OCI-LY1 (cell line): Measurements from ENCODE around the gene GNG8.
A peak's percentile ranks its signal among the peaks of the same experiment; 100 is the strongest.

ENCODE experiments used
- CTCF ChIP-seq: fragments of 200-600 bp; sonication (generic), shearing (Covaris generic); IDR thresholded peaks from 2 replicates; pipeline ENCODE4 v1.5.1; 2017; ENCODE audit warnings: mild to moderate bottlenecking, antibody characterized with exemption, low read length, moderate library complexity, mixed read lengths
- EZH2 ChIP-seq: fragments of 200-600 bp; sonication (generic), shearing (Covaris generic); IDR thresholded peaks from 2 replicates; pipeline ENCODE4 v1.8.0; 2017; ENCODE audit warnings: borderline replicate concordance, mixed run types, mild to moderate bottlenecking, antibody characterized with exemption, low read length, moderate library complexity, mixed read lengths

GRCh38 chr19:46616631-46617322 lies 19.2 kb downstream of the GNG8 start:
- TF ChIP-seq EZH2, result no peak
- TF ChIP-seq CTCF, result peak; percentile 28
